GM19328 (cell line): Measurements from ENCODE around the gene PTPRD.
"Not testable (repeated sequence)": the region's sequence is repeated elsewhere in the genome, so short reads cannot be mapped to it uniquely, and the experiment has no call there.

Experiments used
- ATAC-seq: cut with Tn5 transposase; IDR thresholded peaks from one replicate; pipeline ENCODE4 v1.9.1; 2021; ENCODE audit warnings: mild to moderate bottlenecking, moderate library complexity; ENCODE audit not compliant: unreplicated experiment

The PTPRD gene

GRCh38 chr9:9099646-9100045, 1513.2 kb downstream of the PTPRD start:
- no peak for ATAC-seq

- not testable (repeated sequence) for ATAC-seq
Measured at GRCh38 chr9:9097254-9097653, 1515.5 kb downstream of the PTPRD start.

GRCh38 chr9:9091387-9091786, 1521.4 kb downstream of the PTPRD start:
- no peak for ATAC-seq

- no peak for ATAC-seq
Measured at GRCh38 chr9:9079473-9079872, 1533.3 kb downstream of the PTPRD start.

DNA sequence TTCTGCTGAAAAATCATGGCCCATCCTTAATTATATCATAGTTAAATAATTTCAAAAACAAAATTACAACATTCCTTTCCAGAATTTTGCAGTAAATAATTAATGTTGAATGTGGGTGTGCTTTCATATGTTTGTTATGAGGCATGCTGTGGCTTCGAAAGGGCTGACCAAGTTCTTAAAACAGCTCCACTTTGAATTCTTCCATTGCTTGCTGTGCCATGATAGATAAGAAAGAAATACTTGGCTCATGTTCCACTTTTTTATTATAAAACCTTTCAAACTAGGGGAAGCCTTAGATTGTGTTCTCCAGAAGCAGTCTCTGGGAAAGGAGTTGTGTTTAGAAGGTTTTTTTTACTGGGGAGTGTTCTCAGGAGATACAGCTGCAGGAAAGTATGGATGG, 1534.5 kb downstream of the PTPRD start:
- ATAC-seq, result no peak

- no peak for ATAC-seq
Measured at GRCh38 chr9:9061627-9062026, 1551.2 kb downstream of the PTPRD start.

DNA sequence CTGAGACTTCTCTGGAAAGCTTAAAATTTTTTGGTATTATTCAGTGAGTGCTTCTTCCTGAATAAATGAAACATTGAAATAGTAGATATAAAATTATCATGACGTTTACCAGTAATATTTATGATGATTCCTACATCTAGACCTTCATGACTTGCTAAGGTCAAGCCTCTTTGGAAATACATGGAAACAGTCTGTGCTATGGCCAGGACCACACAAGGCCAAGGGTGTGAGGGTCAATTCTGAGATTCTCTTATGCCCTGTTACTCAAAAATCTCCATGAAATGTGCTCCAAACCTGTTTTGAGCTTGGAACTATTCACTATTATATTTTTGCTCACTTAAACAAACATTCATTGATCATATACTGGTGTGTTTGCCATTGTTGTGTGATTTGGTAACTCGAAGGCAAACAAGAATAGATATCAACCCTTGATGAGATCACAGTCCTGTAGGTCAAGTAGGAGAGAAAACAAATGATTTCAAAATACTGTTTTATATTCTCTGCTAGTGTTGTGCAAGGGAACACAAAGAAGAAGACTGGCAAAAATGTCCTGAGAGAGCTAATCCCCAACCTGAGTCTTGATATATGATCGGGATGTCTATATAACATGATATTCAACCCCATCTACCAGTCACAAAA, 1558.3 kb downstream of the PTPRD start:
- no peak for ATAC-seq

DNA sequence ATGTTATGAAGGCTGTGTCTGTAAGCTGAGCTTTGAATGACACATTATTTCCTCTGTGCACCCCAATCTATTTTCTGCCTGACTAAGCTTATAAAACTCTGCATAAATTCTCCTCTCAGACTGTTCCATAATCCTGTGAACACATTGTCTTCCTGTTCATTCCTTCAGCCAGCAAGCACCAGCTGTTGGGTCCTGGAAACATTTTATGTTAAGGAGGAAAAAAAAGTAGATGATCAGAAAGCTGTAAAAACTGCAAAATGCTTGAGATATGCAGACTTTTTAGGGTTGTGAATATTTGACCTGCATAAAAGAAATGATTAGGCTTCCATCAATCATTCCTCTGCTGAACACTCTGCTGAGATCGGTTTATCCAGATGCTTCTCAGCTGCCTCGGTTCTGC, 1567.2 kb downstream of the PTPRD start:
- no peak for ATAC-seq

DNA sequence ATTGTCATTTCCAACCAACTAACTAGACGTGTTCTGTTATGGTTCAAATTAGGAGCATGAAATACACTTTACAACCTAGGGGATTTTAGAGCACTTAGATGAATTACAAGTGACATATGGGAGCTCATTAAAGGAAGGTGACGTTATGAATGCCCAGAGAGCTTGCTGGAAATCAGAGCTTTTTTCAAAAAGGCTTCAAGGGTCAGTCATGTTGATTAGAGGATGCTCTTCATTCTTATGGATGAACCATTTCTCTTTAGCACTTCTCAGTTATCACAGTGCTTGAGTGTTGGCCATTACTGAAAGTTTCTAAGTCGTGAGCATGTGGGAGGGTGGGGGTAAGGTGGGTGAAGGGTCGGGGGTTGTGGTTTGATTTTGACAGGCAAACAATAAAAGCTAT, 1567.7 kb downstream of the PTPRD start:
- no peak for ATAC-seq

- ATAC-seq, result not testable (repeated sequence)
Measured at GRCh38 chr9:9043788-9044187, 1569.0 kb downstream of the PTPRD start.

DNA sequence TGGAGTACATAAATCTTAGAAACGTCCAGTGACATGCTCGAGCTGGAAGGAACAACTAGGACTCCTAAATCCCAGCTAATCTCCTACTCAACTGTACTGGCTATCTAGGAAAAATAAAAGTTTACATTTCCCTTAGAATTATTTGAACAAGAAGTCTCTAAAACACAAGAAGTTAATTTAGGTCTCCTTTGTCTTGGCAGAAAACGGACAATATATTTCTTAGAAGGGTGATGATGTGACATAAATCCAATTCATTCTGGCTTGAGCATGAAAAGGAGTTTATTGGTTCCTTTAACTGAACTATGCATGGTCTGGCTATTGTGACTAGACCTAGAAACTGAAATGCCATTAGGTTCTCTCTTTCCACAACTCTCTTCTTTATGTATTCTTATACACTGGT, 1571.0 kb downstream of the PTPRD start:
- no peak for ATAC-seq

DNA sequence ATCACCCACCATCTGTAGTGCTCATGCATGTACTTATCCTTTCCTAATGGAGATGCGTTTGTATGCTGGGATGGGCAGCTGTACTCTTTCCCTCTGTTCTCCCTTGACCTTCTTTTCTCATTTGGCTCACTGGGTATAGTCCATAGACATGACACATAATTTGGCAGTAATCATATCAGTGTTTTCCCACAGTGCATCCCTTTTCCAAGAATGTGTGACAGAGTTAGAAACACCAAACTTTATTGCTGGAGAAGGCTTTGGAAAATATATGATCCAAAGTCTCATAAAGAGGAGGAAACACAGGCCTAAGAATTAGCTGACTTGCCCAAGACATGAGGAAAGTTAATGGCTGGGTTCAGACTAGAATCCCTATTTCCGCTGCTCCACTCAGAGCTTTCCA, 1579.8 kb downstream of the PTPRD start:
- no peak for ATAC-seq

GRCh38 chr9:9016597-9016996, 1596.2 kb downstream of the PTPRD start:
- no peak for ATAC-seq

GRCh38 chr9:9004810-9005209, 1608.0 kb downstream of the PTPRD start:
- no peak for ATAC-seq

DNA sequence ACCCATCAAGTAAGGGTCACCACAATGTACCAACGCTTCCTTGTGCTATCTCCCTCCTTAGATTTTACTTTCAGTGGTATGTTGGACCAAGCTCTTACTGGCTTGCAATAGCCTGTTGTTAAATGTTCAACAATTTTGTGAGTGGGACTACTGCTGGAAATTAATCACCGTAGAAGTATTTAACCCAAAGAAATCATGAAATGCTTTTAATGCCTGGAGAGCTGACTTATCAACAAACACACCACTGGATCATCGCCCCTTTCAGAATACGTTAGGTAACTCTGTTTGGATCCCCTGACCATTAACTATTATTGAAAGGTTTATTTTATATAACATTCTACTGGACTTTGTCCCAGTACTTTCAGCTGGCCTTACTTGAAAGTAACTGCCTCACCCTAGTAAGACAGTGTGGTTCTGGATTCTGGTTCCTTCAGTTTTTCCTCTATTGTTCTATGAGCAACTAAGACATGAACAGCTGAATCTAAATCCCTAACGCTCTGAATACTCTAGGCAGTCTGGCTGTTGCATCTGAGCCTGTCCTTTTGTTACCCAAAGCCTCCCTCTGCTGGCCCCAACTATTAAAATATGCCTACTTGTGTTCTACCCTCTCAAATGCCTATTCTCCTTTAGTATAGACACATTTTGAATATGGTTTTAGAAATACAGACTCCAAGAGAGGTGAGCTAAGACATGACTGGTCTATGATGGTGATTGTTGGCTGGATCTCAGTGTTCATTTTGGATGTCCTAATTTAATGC, 1609.8 kb downstream of the PTPRD start:
- ATAC-seq, result no peak

GRCh38 chr9:8980496-8981013, 1632.2 kb downstream of the PTPRD start:
- no peak for ATAC-seq

- no peak for ATAC-seq
Measured at GRCh38 chr9:8978334-8978733, 1634.5 kb downstream of the PTPRD start.

- ATAC-seq, result not testable (repeated sequence)
Measured at GRCh38 chr9:8968350-8968749, 1644.5 kb downstream of the PTPRD start.

DNA sequence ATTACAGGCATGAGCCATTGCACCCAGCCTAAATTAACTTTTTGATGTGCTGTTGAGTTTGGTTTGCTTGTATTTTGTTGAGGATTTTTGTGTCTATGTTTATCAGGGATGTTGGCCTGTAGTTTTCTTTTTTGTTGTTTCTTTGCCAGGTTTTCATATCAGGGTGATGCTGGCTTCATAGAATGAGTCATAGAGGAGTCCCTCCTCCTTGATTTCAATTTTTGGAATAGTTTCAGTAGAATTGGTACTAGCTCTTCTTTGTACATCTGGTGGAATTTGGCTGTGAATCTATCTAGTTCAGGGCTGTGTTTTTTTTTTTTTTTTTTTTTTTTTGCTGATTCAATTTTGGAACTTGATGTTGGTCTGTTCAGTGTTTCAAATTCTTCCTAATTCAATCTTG, 1648.9 kb downstream of the PTPRD start:
- ATAC-seq, result no peak

- ATAC-seq, result no peak
Measured at GRCh38 chr9:8962084-8962483, 1650.7 kb downstream of the PTPRD start.

DNA sequence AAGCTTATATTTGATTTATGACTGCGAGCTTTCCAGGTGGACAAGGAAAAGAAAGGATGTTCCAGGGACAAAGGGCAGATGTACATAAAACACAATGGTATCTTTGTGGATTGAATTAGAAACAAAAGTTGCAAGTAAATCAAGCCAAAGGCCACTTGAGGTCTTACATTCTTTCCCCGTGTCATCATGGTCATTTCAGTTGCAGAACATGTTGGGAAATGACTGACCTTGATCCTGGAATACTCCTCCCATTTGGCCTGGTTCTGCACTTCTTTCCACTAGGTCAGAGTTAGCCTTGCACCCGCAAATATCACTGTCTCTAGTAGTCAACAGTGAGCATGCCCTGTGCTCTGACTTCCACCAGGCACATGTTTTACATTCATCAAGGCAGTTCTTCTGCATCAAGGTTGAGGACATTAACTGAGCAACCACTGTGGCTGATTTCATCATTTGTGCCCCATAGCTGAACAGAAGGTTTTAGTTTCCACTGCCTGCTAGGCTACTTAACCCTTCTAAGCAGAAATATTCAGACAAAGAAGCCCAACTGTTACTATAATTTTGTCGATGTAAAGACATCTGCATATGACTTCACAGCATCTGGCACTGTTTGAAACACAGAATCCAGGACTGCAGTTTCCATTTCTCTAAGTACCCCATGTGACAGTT, 1651.5 kb downstream of the PTPRD start:
- no peak for ATAC-seq

DNA sequence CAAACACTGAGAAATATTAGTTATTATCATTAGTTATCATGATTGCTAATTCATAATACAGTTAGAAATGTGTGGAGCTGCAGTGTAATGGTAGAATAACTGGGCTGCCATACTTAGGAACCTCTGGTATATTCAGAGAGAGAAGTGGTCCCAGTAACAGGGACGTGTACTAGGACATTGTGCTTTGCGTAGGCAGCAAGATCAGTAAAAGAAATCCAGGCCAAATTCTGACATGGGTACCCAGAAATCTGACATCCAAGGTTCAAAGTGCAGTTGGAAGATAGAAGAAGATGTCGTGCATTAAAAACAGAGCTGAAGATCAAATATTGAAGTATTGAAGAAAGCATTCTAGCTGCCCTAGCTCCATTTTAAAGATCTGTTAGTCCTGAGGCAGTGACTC, 1652.5 kb downstream of the PTPRD start:
- ATAC-seq, result no peak
